Endothelial cell (in vitro differentiated cells): ENCODE data around the gene MUTYH. TPM values are rescaled to one million over a fixed set of nuclear protein-coding genes. Genes with fewer than 3 reads are reported as not detected.
"Not testable (repeated sequence)": the region's sequence is repeated elsewhere in the genome, so short reads cannot be mapped to it uniquely, and the experiment has no call there.

Source experiments
- DNase-seq: peaks from one replicate; pipeline ENCODE4 v3.0.0; 2021; ENCODE audit warnings: low spot score
- H3K27ac Mint-ChIP-seq: one replicate; pipeline ENCODE4 v1.8.0; 2021; ENCODE audit warnings: mixed read lengths, inconsistent platforms; ENCODE audit not compliant: unreplicated experiment
- H3K27me3 Mint-ChIP-seq: one replicate; pipeline ENCODE4 v1.8.0; 2021; ENCODE audit warnings: mild to moderate bottlenecking, moderate library complexity, mixed read lengths, inconsistent platforms; ENCODE audit not compliant: unreplicated experiment
- H3K36me3 Mint-ChIP-seq: one replicate; pipeline ENCODE4 v1.8.0; 2021; ENCODE audit warnings: mild to moderate bottlenecking, low read depth, mixed read lengths, inconsistent platforms; ENCODE audit not compliant: unreplicated experiment
- H3K4me1 Mint-ChIP-seq: one replicate; pipeline ENCODE4 v1.8.0; 2021; ENCODE audit warnings: mild to moderate bottlenecking, mixed read lengths, inconsistent platforms; ENCODE audit not compliant: unreplicated experiment
- H3K4me3 Mint-ChIP-seq: one replicate; pipeline ENCODE4 v1.8.0; 2021; ENCODE audit warnings: mild to moderate bottlenecking, mixed read lengths, inconsistent platforms; ENCODE audit not compliant: unreplicated experiment
- H3K9me3 Mint-ChIP-seq: one replicate; pipeline ENCODE4 v1.8.0; 2021; ENCODE audit warnings: mixed read lengths, inconsistent platforms; ENCODE audit not compliant: unreplicated experiment
- total RNA-seq: library from RNA; stranded (reverse); fragmentation: NEBNext Ultra II Directional; extraction: Animal tissue kit (Norgen Biotek cat#: 25700); gene quantifications from one replicate; pipeline ENCODE4 v1.2.1, GENCODE V29; 2021; ENCODE audit not compliant: unreplicated experiment
- TF ChIP-seq, protein P1 (sequence below): fragments of 200-600 bp; sonication (generic); IDR thresholded peaks from one replicate; pipeline ENCODE4 v1.5.0; 2021; ENCODE audit warnings: antibody characterized with exemption; ENCODE audit not compliant: unreplicated experiment

MUTYH gene
- total RNA-seq, 1 donor from 2014 or later = 31.5 TPM

GRCh38 chr1:45375104-45376090 is 35.2 kb upstream of the MUTYH start:
- no peaks in the 10 kb centered on the region for H3K4me1 Mint-ChIP-seq
- no peaks in the 10 kb centered on the region for H3K27me3 Mint-ChIP-seq
- H3K27ac Mint-ChIP-seq = no peak overlapping the region
- DNase-seq = no peak
- H3K36me3 Mint-ChIP-seq = no peaks in the 10 kb centered on the region
- H3K4me3 Mint-ChIP-seq = no peak overlapping the region
- TF ChIP-seq, protein P1, sequence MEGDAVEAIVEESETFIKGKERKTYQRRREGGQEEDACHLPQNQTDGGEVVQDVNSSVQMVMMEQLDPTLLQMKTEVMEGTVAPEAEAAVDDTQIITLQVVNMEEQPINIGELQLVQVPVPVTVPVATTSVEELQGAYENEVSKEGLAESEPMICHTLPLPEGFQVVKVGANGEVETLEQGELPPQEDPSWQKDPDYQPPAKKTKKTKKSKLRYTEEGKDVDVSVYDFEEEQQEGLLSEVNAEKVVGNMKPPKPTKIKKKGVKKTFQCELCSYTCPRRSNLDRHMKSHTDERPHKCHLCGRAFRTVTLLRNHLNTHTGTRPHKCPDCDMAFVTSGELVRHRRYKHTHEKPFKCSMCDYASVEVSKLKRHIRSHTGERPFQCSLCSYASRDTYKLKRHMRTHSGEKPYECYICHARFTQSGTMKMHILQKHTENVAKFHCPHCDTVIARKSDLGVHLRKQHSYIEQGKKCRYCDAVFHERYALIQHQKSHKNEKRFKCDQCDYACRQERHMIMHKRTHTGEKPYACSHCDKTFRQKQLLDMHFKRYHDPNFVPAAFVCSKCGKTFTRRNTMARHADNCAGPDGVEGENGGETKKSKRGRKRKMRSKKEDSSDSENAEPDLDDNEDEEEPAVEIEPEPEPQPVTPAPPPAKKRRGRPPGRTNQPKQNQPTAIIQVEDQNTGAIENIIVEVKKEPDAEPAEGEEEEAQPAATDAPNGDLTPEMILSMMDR = no peak
- no peaks in the 10 kb centered on the region for H3K9me3 Mint-ChIP-seq

GRCh38 chr1:45373573-45373972 is 33.3 kb upstream of the MUTYH start:
- DNase-seq = no peak
- H3K36me3 Mint-ChIP-seq = no peaks in the 10 kb centered on the region
- H3K9me3 Mint-ChIP-seq = no peaks in the 10 kb centered on the region
- no peak overlapping the region for H3K4me3 Mint-ChIP-seq
- H3K27me3 Mint-ChIP-seq = no peaks in the 10 kb centered on the region
- no peak overlapping the region for H3K27ac Mint-ChIP-seq
- H3K4me1 Mint-ChIP-seq = no peaks in the 10 kb centered on the region
- TF ChIP-seq, protein P1 = no peak

- DNase-seq = no peak
- H3K9me3 Mint-ChIP-seq = no peaks in the 10 kb centered on the region
- H3K36me3 Mint-ChIP-seq = no peaks in the 10 kb centered on the region
- no peaks in the 10 kb centered on the region for H3K4me1 Mint-ChIP-seq
- no peaks in the 10 kb centered on the region for H3K27me3 Mint-ChIP-seq
- TF ChIP-seq, protein P1 = no peak
- no peak overlapping the region for H3K27ac Mint-ChIP-seq
- H3K4me3 Mint-ChIP-seq = no peak overlapping the region
Observed at GRCh38 chr1:45370575-45370974, 30.3 kb upstream of the MUTYH start.

- no peaks in the 10 kb centered on the region for H3K36me3 Mint-ChIP-seq
- peaks cover 8% of the 10 kb centered on the region for H3K4me1 Mint-ChIP-seq
- no peak overlapping the region for H3K4me3 Mint-ChIP-seq
- no peaks in the 10 kb centered on the region for H3K27me3 Mint-ChIP-seq
- H3K9me3 Mint-ChIP-seq = no peaks in the 10 kb centered on the region
- no peak for DNase-seq
- TF ChIP-seq, protein P1 = no peak
- no peak overlapping the region for H3K27ac Mint-ChIP-seq
Observed at GRCh38 chr1:45365051-45365450, 24.8 kb upstream of the MUTYH start.

- TF ChIP-seq, protein P1 = no peak
- no peak for DNase-seq
- Mint-ChIP-seq H3K27me3 (no peaks in the 10 kb centered on the region), H3K4me1 (peaks cover 11% of the 10 kb centered on the region), H3K36me3 (no peaks in the 10 kb centered on the region), H3K9me3 (no peaks in the 10 kb centered on the region), H3K27ac (no peak overlapping the region), H3K4me3 (no peak overlapping the region)
Observed at GRCh38 chr1:45364294-45364693, 24.1 kb upstream of the MUTYH start.

GRCh38 chr1:45360981-45361380 is 20.7 kb upstream of the MUTYH start:
- not testable (repeated sequence) for H3K27me3 Mint-ChIP-seq, H3K36me3 Mint-ChIP-seq, H3K27ac Mint-ChIP-seq, H3K4me3 Mint-ChIP-seq, H3K9me3 Mint-ChIP-seq
- peak; percentile 14 for DNase-seq
- H3K4me1 Mint-ChIP-seq = peaks cover 17% of the 10 kb centered on the region
